Rectal smooth muscle tissue (tissue), 1 donor: Measurements from ENCODE around the gene SFTPB.

Experiments used
- H3K27ac ChIP-seq: one replicate; pipeline ENCODE4 v1.7.0; 2013; ENCODE audit warnings: low read depth, low read length, inconsistent platforms
- H3K27me3 ChIP-seq: one replicate; pipeline ENCODE4 v1.7.0; 2013; ENCODE audit warnings: low read length; ENCODE audit not compliant: control insufficient read depth, insufficient read depth
- H3K36me3 ChIP-seq: one replicate; pipeline ENCODE4 v1.7.0; 2013; ENCODE audit warnings: low read length; ENCODE audit not compliant: control insufficient read depth, insufficient read depth
- H3K4me1 ChIP-seq: one replicate; pipeline ENCODE4 v1.7.0; 2013; ENCODE audit warnings: low read length; ENCODE audit not compliant: control insufficient read depth, insufficient read depth
- H3K4me3 ChIP-seq: one replicate; pipeline ENCODE4 v1.7.0; 2013; ENCODE audit warnings: low read length
- H3K9ac ChIP-seq: one replicate; pipeline ENCODE4 v1.7.0; 2013; ENCODE audit warnings: low read length

Gene SFTPB

GRCh38 chr2:85698184-85698879, 30.3 kb upstream of the SFTPB start:
- Histone ChIP-seq H3K9ac (no peak overlapping the region), H3K27ac (no peak overlapping the region)

GRCh38 chr2:85697716-85698115, 29.7 kb upstream of the SFTPB start:
- Histone ChIP-seq H3K4me3 (no peak overlapping the region), H3K9ac (no peak overlapping the region), H3K4me1 (no peaks in the 10 kb centered on the region), H3K36me3 (no peaks in the 10 kb centered on the region), H3K27me3 (no peaks in the 10 kb centered on the region), H3K27ac (no peak overlapping the region)

More at GRCh38 chr2:85698184-85698879, 30.3 kb upstream of the SFTPB start:
- H3K27me3 ChIP-seq = no peaks in the 10 kb centered on the region
- H3K36me3 ChIP-seq = no peaks in the 10 kb centered on the region
- no peak overlapping the region for H3K4me3 ChIP-seq
- no peaks in the 10 kb centered on the region for H3K4me1 ChIP-seq

- no peaks in the 10 kb centered on the region for H3K36me3 ChIP-seq
- H3K27me3 ChIP-seq = no peaks in the 10 kb centered on the region
- H3K9ac ChIP-seq = no peak overlapping the region
- no peak overlapping the region for H3K4me3 ChIP-seq
- H3K4me1 ChIP-seq = no peaks in the 10 kb centered on the region
- no peak overlapping the region for H3K27ac ChIP-seq
These were observed 29.1 kb upstream of the SFTPB start for GRCh38 chr2:85697096-85697495.

GRCh38 chr2:85695691-85696668, 28.0 kb upstream of the SFTPB start:
- no peaks in the 10 kb centered on the region for H3K27me3 ChIP-seq
- no peaks in the 10 kb centered on the region for H3K36me3 ChIP-seq
- H3K27ac ChIP-seq = no peak overlapping the region
- no peak overlapping the region for H3K9ac ChIP-seq
- no peaks in the 10 kb centered on the region for H3K4me1 ChIP-seq
- no peak overlapping the region for H3K4me3 ChIP-seq

GRCh38 chr2:85695121-85695520, 27.1 kb upstream of the SFTPB start:
- H3K9ac ChIP-seq = no peak overlapping the region
- H3K27me3 ChIP-seq = no peaks in the 10 kb centered on the region
- H3K4me1 ChIP-seq = no peaks in the 10 kb centered on the region
- H3K4me3 ChIP-seq = no peak overlapping the region
- no peaks in the 10 kb centered on the region for H3K36me3 ChIP-seq
- H3K27ac ChIP-seq = no peak overlapping the region

- no peaks in the 10 kb centered on the region for H3K36me3 ChIP-seq
- H3K27ac ChIP-seq = no peak within 1 kb of the TSS
- no peak within 1 kb of the TSS for H3K4me3 ChIP-seq
These were observed 26.3 kb upstream of the SFTPB start, which contains the start of gene GNLY for GRCh38 chr2:85694052-85695025. Gene GNLY (plus strand): TSS chr2:85694358. CDS start chr2:85694419, 61 bp downstream.

GRCh38 chr2:85692039-85692645, 24.1 kb upstream of the SFTPB start:
- Histone ChIP-seq H3K4me1 (no peaks in the 10 kb centered on the region), H3K27ac (no peak overlapping the region), H3K4me3 (no peak overlapping the region), H3K36me3 (no peaks in the 10 kb centered on the region), H3K27me3 (no peaks in the 10 kb centered on the region), H3K9ac (no peak overlapping the region)

More at GRCh38 chr2:85694052-85695025, 26.3 kb upstream of the SFTPB start, which contains the start of gene GNLY:
- no peak within 1 kb of the TSS for H3K9ac ChIP-seq
- H3K27me3 ChIP-seq = no peaks in the 10 kb centered on the region
- no peaks in the 10 kb centered on the region for H3K4me1 ChIP-seq

GRCh38 chr2:85690932-85691331, 22.9 kb upstream of the SFTPB start:
- no peaks in the 10 kb centered on the region for H3K36me3 ChIP-seq
- H3K4me3 ChIP-seq = no peak overlapping the region
- H3K27ac ChIP-seq = no peak overlapping the region
- H3K4me1 ChIP-seq = no peaks in the 10 kb centered on the region
- no peaks in the 10 kb centered on the region for H3K27me3 ChIP-seq
- no peak overlapping the region for H3K9ac ChIP-seq

- H3K27ac ChIP-seq = no peak overlapping the region
- H3K36me3 ChIP-seq = no peaks in the 10 kb centered on the region
- H3K9ac ChIP-seq = no peak overlapping the region
- no peak overlapping the region for H3K4me3 ChIP-seq
- H3K4me1 ChIP-seq = no peaks in the 10 kb centered on the region
- no peaks in the 10 kb centered on the region for H3K27me3 ChIP-seq
These were observed 16.8 kb upstream of the SFTPB start for GRCh38 chr2:85684806-85685205.

- H3K9ac ChIP-seq = no peak overlapping the region
- no peaks in the 10 kb centered on the region for H3K36me3 ChIP-seq
- H3K27ac ChIP-seq = no peak overlapping the region
- no peak overlapping the region for H3K4me3 ChIP-seq
- H3K4me1 ChIP-seq = no peaks in the 10 kb centered on the region
- no peaks in the 10 kb centered on the region for H3K27me3 ChIP-seq
These were observed 16.4 kb upstream of the SFTPB start for GRCh38 chr2:85684380-85684779.

GRCh38 chr2:85682378-85682777, 14.4 kb upstream of the SFTPB start:
- Histone ChIP-seq H3K36me3 (no peaks in the 10 kb centered on the region), H3K27ac (no peak overlapping the region), H3K27me3 (no peaks in the 10 kb centered on the region), H3K4me3 (no peak overlapping the region), H3K4me1 (no peaks in the 10 kb centered on the region), H3K9ac (no peak overlapping the region)
